ENCODE results near the gene MC2R. TPM values are rescaled to one million over a fixed set of nuclear protein-coding genes. Genes with fewer than 3 reads are reported as not detected.
A peak's percentile ranks its signal among the peaks of the same experiment; 100 is the strongest.

The MC2R gene
- total RNA-seq, 1 experiment from 2014 or later: not detected

- DNase-seq: no peak
- Histone ChIP-seq H3K4me1 (peaks cover 16% of the 10 kb centered on the region), H3K27me3 (no peaks in the 10 kb centered on the region), H3K36me3 (no peaks in the 10 kb centered on the region), H3K27ac (no peak overlapping the region), H3K9me3 (replicated peaks) (no peaks in the 10 kb centered on the region), H3K4me3 (no peak overlapping the region)
Measured at GRCh38 chr18:13912601-13913000, 2.7 kb downstream of the MC2R start.

- Histone ChIP-seq H3K36me3 (no peaks in the 10 kb centered on the region), H3K27ac (no peak overlapping the region), H3K27me3 (no peaks in the 10 kb centered on the region), H3K4me3 (no peak overlapping the region), H3K9me3 (replicated peaks) (no peaks in the 10 kb centered on the region), H3K4me1 (peaks cover 9% of the 10 kb centered on the region)
- DNase-seq: no peak
Measured at GRCh38 chr18:13910986-13911385, 4.3 kb downstream of the MC2R start.

GRCh38 chr18:13910501-13910900, 4.8 kb downstream of the MC2R start:
- H3K36me3 ChIP-seq: no peaks in the 10 kb centered on the region
- H3K9me3 ChIP-seq (replicated peaks): no peaks in the 10 kb centered on the region
- DNase-seq: peak; percentile 8 to 35
- H3K4me3 ChIP-seq: no peak overlapping the region
- no peak overlapping the region for H3K27ac ChIP-seq
- no peaks in the 10 kb centered on the region for H3K27me3 ChIP-seq
- peaks cover 4% of the 10 kb centered on the region for H3K4me1 ChIP-seq

- no peak overlapping the region for H3K27ac ChIP-seq
- no peak for DNase-seq
- no peak overlapping the region for H3K4me3 ChIP-seq
- H3K36me3 ChIP-seq: no peaks in the 10 kb centered on the region
- no peaks in the 10 kb centered on the region for H3K4me1 ChIP-seq
- H3K9me3 ChIP-seq (replicated peaks): no peaks in the 10 kb centered on the region
- no peaks in the 10 kb centered on the region for H3K27me3 ChIP-seq
Measured at GRCh38 chr18:13909141-13909940, 6.0 kb downstream of the MC2R start.

- no peaks in the 10 kb centered on the region for H3K9me3 ChIP-seq (replicated peaks)
- no peaks in the 10 kb centered on the region for H3K36me3 ChIP-seq
- no peaks in the 10 kb centered on the region for H3K4me1 ChIP-seq
- no peak for DNase-seq
- no peaks in the 10 kb centered on the region for H3K27me3 ChIP-seq
- no peak overlapping the region for H3K27ac ChIP-seq
- no peak overlapping the region for H3K4me3 ChIP-seq
Measured at GRCh38 chr18:13900633-13901032, 14.7 kb downstream of the MC2R start.

GRCh38 chr18:13895505-13896033, 19.8 kb downstream of the MC2R start:
- DNase-seq: no peak
- H3K27ac ChIP-seq: no peak overlapping the region
- H3K4me1 ChIP-seq: no peaks in the 10 kb centered on the region
- H3K4me3 ChIP-seq: no peak overlapping the region
- no peaks in the 10 kb centered on the region for H3K36me3 ChIP-seq
- no peaks in the 10 kb centered on the region for H3K27me3 ChIP-seq
- no peaks in the 10 kb centered on the region for H3K9me3 ChIP-seq (replicated peaks)

- no peak for DNase-seq
- H3K4me1 ChIP-seq: peaks cover 6% of the 10 kb centered on the region; the same call in 1 of the 2 replicates
- H3K9me3 ChIP-seq (replicated peaks): no peaks in the 10 kb centered on the region
- H3K27ac ChIP-seq: no peak overlapping the region
- no peak overlapping the region for H3K4me3 ChIP-seq
- no peaks in the 10 kb centered on the region for H3K36me3 ChIP-seq
- no peaks in the 10 kb centered on the region for H3K27me3 ChIP-seq
Measured at GRCh38 chr18:13894531-13894930, 20.8 kb downstream of the MC2R start.

- H3K9me3 ChIP-seq (replicated peaks): no peaks in the 10 kb centered on the region
- no peaks in the 10 kb centered on the region for H3K36me3 ChIP-seq
- H3K4me3 ChIP-seq: no peak overlapping the region
- peak; percentile 9 to 33 for DNase-seq
- peaks cover 17% of the 10 kb centered on the region for H3K4me1 ChIP-seq
- H3K27ac ChIP-seq: no peak overlapping the region
- H3K27me3 ChIP-seq: no peaks in the 10 kb centered on the region
Measured at GRCh38 chr18:13893418-13893760, 21.9 kb downstream of the MC2R start.

- Histone ChIP-seq H3K27me3 (no peaks in the 10 kb centered on the region), H3K36me3 (no peaks in the 10 kb centered on the region), H3K4me3 (no peak overlapping the region), H3K9me3 (replicated peaks) (no peaks in the 10 kb centered on the region), H3K4me1 (peaks cover 20% of the 10 kb centered on the region), H3K27ac (no peak overlapping the region)
- no peak for DNase-seq
Measured at GRCh38 chr18:13892098-13892497, 23.2 kb downstream of the MC2R start.

GRCh38 chr18:13890761-13891361, 24.5 kb downstream of the MC2R start:
- H3K4me3 ChIP-seq: no peak overlapping the region
- H3K4me1 ChIP-seq: peaks cover 20% of the 10 kb centered on the region
- no peaks in the 10 kb centered on the region for H3K9me3 ChIP-seq (replicated peaks)
- DNase-seq: no peak
- no peak overlapping the region for H3K27ac ChIP-seq
- no peaks in the 10 kb centered on the region for H3K27me3 ChIP-seq
- no peaks in the 10 kb centered on the region for H3K36me3 ChIP-seq

GRCh38 chr18:13889671-13890070, 25.7 kb downstream of the MC2R start:
- H3K27ac ChIP-seq: peak overlapping the region; percentile 39

GRCh38 chr18:13888191-13888716, 27.1 kb downstream of the MC2R start:
- Histone ChIP-seq H3K27ac (no peak overlapping the region), H3K4me3 (no peak overlapping the region)
- DNase-seq: peak in 1 of 2 experiments; percentile 5

More at GRCh38 chr18:13889671-13890070, 25.7 kb downstream of the MC2R start:
- Histone ChIP-seq H3K36me3 (no peaks in the 10 kb centered on the region), H3K4me3 (no peak overlapping the region), H3K9me3 (replicated peaks) (no peaks in the 10 kb centered on the region), H3K4me1 (peaks cover 20% of the 10 kb centered on the region), H3K27me3 (no peaks in the 10 kb centered on the region)
- peak; percentile 65 to 75 for DNase-seq

GRCh38 chr18:13885009-13885408, 30.3 kb downstream of the MC2R start:
- Histone ChIP-seq H3K27me3 (no peaks in the 10 kb centered on the region), H3K4me3 (no peak overlapping the region), H3K27ac (no peak overlapping the region), H3K4me1 (peaks cover 19% of the 10 kb centered on the region), H3K36me3 (no peaks in the 10 kb centered on the region), H3K9me3 (replicated peaks) (no peaks in the 10 kb centered on the region)
- DNase-seq: no peak

More at GRCh38 chr18:13888191-13888716, 27.1 kb downstream of the MC2R start:
- H3K9me3 ChIP-seq (replicated peaks): no peaks in the 10 kb centered on the region
- H3K36me3 ChIP-seq: no peaks in the 10 kb centered on the region
- no peaks in the 10 kb centered on the region for H3K27me3 ChIP-seq
- H3K4me1 ChIP-seq: peaks cover 20% of the 10 kb centered on the region

GRCh38 chr18:13879937-13880336, 35.4 kb downstream of the MC2R start:
- Histone ChIP-seq H3K27ac (no peak overlapping the region), H3K4me1 (no peaks in the 10 kb centered on the region), H3K27me3 (no peaks in the 10 kb centered on the region), H3K36me3 (no peaks in the 10 kb centered on the region), H3K4me3 (no peak overlapping the region), H3K9me3 (replicated peaks) (no peaks in the 10 kb centered on the region)
- DNase-seq: no peak

GRCh38 chr18:13879492-13879891, 35.8 kb downstream of the MC2R start:
- no peak for DNase-seq
- no peak overlapping the region for H3K4me3 ChIP-seq
- no peaks in the 10 kb centered on the region for H3K4me1 ChIP-seq
- no peaks in the 10 kb centered on the region for H3K27me3 ChIP-seq
- no peaks in the 10 kb centered on the region for H3K9me3 ChIP-seq (replicated peaks)
- no peaks in the 10 kb centered on the region for H3K36me3 ChIP-seq
- H3K27ac ChIP-seq: no peak overlapping the region

Measured in SJCRH30 (cell line).